Measurements from ENCODE around the gene PRPF40B.
"Not testable (repeated sequence)": the region's sequence is repeated elsewhere in the genome, so short reads cannot be mapped to it uniquely, and the experiment has no call there.

Gene PRPF40B

DNA sequence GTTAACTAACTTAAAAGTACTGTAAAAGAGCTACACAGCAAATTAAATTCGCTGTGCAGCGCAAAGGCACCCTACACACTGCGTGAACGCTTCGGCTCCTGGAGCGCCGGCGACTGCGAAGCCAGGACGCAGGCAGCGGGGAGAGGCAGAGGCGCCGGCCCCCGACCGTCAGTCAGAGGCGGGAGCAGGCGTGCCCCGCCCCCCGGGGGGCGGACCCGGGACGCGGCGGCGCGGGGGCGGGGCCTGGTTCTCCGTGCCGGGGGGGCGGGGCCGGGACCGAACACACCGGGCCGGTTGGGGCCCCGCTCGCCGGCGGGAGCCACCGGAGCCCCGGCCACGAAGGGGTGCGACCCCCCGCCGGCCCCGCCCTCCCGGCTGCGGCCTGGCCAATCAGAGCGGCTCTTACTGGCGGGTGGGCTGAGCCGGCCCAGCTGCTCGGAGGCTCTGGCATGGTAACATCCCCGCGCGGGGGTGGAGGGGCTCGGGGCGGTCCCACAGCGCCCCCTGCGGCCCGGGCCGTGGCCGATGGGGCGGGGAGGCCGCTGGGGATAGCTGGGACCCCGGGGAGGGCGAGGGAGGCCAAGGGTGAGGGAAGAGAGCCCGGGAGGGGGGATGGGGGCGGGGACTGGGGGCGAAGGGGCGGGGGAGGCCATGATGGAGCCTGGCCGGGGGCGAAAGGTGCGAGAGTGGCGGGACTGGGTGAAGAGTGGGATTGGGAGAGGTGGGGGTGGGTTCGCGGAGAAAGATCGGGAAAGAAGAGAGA lies at the start of gene PRPF40B:
PRPF40B (plus strand) TSS at position 420 of the 763 bp plus-strand sequence; CDS start at position 450, 30 bp downstream.
- peak; percentile 96 for DNase-seq (ENCODE audit: low spot score)

DNA sequence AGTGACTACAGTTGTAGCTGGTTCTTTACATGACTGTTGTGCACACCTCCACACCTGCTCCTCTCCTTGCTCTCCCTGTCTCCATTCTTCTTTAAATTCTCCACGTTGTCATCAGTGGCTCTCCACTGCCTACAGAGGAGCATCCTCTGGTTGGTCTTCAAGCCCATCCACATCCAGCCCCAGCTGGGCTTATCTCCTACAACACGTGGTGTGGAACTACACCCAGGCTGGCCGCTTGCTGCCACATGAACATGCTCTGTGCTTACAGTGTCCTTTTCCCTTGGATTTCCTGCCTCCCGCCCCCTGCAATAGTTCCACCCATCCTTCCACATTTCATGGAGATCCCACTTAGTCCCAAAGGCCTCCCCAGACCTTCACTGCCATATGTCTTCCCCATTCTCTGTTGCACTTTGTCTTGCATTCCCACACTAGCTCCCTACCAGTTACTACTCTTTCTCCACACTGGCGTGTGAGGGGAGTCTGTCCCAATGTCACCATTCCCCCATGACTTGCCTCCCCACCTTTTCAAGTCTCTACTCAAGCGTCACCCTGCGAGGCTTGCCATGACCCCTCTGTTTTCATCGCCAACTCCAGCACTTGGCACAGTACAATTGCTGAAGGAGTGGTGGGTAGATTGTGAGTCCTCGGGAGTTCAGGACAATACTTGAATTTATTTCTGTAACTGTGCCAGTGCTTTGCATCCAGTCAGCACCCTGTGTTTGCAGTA lies 45.6 kb upstream of the PRPF40B start:
- DNase-seq (ENCODE audit: low spot score), result no peak

DNA sequence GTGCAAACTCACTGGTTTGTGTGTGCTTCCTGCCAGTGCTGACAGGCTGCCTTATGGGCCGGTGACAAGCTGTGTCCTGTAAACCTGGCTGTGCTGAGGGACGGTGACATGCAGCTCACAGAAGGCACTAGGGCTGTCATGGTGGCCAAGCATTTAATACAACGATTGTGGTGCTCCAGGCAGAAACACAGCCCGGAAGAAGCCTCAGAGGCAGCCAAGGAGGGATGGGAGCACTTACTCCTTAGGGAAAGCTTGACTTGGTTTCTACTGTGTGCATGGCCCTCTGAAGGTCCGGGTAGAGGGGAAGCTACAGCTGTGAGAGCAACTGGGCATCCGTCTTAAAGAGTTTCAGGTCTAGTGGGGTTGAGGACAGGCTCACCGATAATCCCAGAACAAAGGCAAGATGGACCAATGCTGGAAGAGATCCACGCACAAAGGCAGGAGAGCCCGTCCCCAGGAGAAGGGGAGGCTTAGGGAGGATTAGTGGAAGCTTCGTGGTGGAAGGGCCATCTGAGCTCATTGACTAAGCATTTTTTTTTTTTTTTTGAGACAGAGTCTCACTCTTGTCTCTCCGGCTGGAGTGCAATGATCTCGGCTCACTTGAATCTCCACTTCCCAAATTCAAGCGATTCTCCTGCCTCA lies 44.8 kb upstream of the PRPF40B start:
- DNase-seq (ENCODE audit: low spot score), result no peak

DNA sequence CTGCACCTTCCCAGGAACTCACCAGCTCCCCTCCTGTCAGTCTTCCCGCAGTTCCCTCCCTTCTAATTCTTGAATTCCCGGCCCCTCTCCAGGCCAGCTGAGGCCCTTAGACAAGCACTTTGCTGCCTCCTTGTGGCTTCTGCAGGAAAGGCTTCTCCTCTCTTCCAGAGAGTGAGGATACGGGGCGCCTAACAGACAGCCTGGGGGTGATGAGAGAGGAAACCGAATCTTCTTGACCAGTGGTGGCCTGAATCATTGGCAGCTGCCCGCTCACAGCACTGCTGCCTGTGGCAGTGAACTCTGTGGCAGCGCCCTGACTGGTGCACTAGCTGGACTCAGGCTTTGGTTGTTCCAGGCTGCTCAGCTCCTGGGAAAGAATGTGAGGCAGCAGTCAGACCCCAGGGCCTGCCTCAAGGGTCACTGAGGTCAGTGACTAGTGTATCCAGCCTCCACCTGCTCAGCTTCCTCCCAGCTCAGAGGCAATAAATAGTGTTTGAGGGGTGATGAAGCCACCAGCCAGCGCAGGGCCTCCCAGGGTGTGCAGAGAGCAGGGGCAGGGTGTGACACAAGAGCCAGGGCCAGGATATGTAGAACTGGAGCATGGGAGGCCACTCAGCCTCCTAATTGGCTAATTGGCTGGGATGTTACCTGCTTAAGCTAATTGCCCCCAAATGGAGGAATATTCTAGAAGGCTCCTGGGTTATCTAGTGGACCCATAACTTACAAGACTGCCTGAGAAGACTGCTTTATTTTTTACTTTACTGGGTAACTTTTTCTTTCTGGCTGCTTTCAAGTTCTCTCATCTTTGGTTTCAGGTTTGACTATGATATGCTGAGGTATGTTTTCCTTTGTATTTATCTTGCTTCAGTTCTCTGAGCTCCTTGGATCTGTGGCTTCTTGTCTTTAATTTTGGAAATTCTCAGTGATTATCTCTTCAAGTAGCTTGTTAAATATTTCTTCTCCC lies 42.5 kb upstream of the PRPF40B start:
- peak; percentile 83 for DNase-seq (ENCODE audit: low spot score)

DNA sequence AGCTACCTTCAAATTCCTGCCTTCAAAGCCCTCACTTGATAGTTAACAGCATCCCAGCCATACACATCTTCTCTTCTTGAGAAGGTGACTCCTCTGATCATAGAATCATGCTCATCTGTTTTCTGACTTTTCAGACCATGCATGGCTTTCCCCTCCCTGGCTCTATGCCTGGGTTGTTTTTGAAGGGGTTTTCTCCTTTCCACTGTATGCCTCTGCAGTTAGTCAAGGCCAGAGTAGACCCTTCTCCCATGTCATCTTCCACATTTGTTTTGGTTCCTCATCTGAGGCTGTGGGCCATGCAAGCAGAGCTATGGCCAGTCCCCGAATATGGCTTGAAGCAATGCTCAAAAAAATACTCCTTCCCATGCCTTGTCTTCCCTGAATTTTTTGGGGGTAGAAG lies 41.2 kb upstream of the PRPF40B start:
- DNase-seq (ENCODE audit: low spot score), result no peak

DNA sequence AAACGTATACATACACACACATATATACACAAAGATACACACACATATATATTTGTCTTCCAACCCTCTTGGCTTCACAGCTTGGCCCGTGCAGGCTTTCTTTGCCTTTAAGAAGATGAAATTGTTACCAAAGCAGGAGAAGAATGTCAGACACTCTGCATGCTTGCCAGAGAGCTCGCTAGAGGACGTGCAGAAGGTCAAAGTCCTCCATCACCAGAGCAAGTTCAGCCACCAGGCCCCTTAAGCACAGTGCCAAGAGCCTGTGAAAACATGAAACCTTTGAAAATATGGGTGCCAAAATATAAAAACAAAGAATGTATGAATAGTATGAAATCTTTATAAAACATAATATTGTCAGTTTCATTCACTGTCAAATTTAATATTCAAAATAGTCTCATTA lies 40.5 kb upstream of the PRPF40B start:
- no peak for DNase-seq (ENCODE audit: low spot score)

DNA sequence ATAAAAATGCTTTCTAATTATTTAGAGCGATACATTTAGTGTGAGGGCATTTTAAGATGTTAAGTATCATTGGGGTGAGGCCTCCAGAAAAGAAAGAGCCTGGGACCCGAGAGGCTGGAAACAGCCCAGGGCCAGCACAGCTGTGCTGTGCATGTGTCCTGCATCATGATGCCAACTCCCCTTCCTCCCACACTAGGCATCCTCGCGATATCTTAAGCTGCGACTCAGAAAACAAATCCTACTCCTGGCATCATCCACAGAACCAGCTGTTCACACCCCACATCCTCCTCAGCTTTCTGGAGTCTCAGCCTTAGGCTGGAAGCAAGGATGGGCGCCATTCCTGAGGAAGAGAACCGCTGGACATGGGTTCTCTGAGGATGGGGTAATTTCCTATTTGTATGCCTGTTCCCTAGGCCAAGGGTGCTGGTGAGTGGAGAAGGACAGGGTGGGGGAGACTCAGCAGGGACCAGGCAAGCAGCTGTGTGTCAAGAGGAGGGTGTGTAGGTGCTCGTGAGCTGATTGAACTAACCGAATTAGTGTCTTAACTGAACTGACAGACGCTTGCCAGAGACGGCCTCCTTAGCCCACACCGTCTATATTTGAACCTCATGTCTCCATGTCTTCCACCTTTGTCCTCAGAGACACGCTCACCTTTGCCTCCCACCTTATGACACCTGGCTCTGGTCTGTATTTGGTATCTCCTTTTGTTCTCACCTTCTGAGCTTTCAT lies 39.8 kb upstream of the PRPF40B start:
- DNase-seq (ENCODE audit: low spot score), result no peak

DNA sequence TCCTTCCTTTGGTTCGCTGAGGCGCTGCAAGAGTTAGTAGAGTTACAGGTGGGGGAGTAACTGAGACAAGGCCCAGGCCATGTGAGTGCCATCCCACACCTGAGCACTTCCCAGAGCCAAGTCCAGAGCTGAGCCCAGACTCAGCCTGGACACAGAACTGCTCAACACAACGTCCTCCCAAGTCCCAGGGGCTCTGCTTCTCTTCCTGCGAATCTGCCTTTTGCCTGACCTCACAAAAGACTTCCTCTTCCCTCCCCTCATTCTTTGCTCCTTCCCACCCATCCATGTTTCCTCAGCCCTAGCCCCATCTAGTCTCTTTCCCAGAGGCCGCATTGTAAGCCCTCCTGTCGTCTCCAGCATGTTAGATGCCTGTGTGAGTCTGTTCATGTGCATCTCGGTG lies 38.8 kb upstream of the PRPF40B start:
- no peak for DNase-seq (ENCODE audit: low spot score)

DNA sequence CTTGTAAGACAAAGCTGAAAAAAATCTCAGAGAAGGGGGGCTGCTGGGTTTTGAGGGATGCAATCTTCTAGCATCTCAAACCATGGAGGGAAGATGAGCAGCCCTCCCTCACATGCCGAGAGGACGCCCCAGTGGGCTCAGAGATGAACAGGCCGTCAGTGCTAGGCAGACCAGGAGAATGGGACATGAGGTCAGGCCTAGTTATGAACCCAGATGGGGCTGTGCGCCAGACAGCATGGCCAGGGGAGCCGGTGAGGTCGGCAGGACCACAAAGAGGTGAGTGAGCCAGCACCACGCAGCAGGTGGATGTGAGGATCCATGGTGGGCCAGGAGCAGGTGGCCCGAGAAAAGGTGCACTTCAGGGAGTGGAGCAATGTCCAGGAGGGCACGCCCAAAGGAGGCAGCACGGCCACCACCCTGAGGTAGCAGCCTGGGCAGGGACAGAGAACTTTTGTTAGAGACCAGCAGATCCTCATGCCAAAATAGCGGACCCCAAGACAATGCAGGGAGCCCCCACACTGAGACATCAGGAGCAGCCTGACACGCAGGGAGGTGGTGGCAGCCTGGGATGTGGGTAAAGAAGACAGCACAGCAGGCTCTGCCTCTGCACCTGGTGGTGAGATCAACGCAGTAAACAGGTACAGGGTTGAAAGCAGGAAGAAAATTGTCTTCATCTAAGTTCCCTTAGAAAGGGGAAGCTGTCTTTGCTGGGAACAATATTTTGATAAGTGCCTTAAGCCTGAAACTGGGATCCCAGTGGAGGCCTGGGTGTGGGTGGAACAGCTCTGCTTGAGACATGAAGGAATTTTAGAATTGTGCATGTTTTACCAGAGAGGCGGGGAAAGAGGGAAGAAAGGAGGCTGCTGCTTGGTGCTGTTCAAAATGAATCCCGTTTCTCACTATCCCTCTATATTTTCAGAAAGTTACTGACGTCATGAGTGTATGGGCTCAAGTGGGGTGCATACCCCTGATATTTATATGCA lies 37.6 kb upstream of the PRPF40B start:
- no peak for DNase-seq (ENCODE audit: low spot score)

DNA sequence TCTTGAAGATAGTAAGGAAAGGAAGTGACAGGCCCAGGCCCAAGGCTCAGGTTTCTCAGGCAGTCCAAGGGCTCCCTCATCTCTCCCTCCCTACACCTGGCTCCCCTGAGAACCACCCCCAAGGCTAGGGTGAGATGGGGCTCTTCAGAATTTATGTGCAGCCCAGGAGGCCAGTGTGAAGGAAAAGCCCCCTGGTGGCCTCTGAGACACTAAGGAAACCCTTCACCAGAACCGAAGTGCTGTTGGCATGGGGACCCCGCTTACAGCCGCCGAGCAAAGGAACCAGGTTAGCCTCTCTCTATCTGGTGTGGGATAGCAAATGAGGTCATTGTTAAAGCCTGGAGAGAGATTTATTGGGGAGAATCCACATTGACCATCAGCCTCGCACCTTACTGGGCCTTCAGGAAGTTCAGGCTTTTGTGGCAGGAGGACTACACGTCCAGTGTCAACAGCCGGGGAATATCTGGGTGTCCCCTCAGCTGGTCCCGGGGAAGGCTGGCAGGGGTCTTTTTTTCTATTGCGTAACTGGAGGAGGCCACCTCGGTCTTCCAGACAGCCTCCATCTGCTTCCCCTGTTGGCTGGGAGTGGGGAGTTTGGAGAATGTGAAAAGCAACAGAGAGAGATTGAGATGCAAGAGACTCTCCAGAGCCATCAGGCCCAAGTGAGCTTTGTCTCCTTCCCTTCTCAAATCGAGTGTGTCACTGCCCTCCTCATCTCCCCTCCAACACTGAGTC lies 36.0 kb upstream of the PRPF40B start:
- DNase-seq (ENCODE audit: low spot score), result no peak

DNA sequence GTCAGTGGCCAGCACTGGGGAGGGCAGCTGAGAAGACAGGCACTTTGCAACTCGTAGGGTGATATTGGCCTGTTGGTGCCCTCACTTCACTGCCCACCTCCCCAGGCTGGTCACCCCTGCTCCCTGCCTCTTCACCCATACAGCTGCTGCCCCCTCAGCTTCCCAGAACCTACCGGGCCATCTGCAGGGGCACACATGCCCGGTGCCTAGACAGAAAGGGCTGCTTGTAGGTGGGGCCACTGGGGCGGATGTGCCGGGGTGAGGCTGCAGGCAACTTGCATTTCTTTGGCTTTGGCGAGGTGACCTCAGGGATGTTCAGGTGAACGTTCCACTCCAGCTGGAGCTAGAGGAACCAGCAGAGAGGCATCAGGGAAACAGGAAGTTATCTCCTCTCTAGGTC lies 35.1 kb upstream of the PRPF40B start:
- DNase-seq (ENCODE audit: low spot score), result no peak

DNA sequence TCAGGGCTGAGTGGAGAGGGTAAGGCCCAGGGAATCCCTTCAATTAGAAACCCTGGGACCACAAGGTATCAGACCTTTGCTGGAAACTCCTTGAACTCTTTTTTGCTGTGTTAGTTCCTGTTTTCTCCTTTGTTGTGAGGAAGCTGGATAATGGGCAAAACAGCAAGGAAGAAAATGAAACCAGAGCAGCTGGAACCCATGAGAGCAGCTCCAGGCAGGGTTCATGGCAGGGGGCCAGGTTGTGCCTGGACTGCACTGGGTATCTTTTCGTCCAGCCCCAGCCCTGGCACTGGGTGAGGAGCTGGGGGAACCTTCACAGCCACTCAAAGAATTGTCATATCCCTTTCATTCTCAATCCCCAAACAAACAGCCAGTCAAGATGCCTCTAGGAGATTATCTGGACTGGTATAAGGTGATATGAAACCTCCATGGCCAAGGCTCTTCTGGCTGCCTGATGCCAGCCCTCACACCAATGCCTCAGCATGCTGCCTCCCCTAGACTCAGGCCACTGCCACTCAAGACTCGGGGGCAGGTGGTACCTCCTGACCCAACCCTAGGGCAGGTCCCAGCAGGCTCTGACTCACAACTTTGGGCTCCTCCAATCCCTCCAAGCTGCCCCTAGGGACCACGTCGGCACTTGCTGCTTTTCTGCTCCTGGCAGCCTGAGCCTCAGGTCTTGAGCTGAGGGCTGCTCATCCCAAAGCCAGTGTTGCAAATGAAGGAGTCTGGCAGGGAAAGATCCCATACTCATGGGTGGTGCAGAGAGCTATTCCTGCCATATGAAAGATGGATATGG lies 34.4 kb upstream of the PRPF40B start:
- no peak for DNase-seq (ENCODE audit: low spot score)

DNA sequence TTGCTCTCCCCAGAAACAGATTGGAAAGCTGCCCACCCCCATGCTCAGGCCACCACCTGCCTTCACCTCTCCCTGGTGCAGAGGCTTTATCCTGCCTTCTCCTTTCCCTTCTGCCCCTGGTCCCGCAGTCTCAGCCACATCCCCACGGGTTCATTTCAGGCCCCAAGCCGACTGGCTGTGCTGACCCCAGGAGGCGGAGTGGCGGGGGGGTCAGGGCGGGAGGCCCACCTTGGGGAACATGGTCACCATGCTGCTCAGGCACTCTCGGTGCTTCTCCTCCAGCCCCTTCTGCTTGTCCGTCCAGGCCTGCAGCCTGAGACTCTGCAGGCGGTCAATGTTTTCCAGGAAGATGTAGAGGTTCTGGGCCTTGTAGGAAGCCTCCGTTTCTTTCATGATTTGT lies 24.8 kb upstream of the PRPF40B start:
- DNase-seq (ENCODE audit: low spot score), result no peak

DNA sequence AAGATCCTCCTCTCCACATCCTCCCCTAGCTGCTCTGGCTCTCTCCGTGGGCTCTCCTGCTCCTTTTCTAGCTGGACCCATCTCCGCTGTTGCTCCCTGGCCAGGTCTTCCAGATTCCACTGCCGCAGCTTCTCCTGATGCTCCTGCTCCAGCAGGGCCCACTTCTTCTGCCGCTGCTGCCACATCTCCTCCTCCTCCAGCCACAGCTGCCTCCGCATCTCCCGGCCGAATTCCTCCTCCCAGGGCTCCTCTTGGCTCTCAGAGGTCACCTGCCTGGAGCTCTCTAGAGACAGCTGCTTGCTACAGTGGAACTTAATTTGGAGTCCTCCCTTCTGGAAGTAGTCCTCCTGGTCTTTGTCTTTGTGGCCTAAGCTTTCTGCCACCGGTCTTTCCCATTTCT lies 23.4 kb upstream of the PRPF40B start:
- DNase-seq (ENCODE audit: low spot score), result no peak

DNA sequence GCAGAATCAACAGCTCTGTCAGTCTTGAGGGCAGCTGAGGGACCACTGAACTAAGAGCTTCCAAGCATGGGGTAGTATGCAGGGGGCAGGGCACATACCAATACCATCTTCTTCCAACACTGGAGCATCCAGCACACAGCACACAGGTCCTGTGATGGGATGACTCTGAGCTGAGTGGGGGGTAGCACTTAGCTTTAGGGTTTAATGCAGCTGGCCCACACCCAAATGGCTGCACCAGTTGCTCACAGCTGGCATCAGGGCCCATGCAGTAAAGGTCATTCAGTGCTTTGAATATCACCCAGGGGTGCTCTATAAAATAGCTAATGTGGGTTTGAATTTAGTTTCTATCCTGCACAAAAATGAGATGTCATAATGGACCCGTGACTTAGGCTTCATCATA lies 19.6 kb upstream of the PRPF40B start:
- DNase-seq (ENCODE audit: low spot score), result no peak

DNA sequence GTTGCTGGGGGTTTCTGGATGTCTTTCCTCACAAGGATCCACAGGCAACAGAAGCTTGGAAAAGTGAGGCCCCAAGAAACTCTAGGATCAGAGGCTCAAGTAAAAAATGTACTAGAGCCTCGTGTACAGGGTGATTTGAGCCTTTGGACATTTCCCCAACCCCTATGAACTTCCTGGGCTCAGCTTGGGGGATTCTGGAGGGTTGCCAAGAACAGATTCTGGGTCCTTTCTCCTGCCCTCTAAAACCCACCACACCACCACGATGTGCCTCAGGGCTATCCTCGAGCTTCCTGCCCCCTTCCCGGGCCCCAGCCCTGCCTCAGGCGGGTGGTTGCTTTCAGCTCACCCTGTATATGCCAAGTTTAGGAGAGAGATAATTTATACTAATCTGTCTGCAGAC lies 18.5 kb upstream of the PRPF40B start:
- no peak for DNase-seq (ENCODE audit: low spot score)

DNA sequence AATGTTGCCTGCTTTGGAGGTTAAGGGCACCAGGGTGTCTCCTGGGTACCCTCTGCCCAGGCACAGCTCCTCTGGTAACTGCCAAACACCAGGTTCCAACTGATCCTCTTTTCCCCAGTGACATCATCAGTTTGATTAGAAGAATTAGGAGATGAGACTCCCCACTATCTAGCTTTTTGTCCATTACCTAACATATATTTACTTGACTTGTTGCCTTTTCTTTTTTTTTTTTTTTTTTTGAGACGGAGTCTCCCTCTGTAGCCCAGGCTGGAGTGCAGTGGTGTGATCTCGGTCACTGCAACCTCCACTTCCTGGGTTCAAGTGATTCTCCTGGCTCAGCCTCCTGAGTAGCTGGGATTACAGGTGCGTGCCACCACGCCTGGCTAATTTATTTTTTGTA lies 17.8 kb upstream of the PRPF40B start, which contains the start of gene FAM186B:
FAM186B (minus strand) TSS at position 101 of the 400 bp plus-strand sequence. CDS start 162 bp downstream, outside the sequence.
- DNase-seq (ENCODE audit: low spot score), result not testable (repeated sequence)

All from AG08395 (cell line).